Anterior cingulate cortex (tissue), 58 donors: ENCODE data around the gene ANO8.

Source experiments
- DNase-seq, 58 donors: peaks; one replicate each; lab custom pipeline; 2025; lab: John Stamatoyannopoulos, UW

The ANO8 gene

GRCh38 chr19:17347361-17347760 lies 12.7 kb upstream of the ANO8 start:
- no peak for DNase-seq

DNA sequence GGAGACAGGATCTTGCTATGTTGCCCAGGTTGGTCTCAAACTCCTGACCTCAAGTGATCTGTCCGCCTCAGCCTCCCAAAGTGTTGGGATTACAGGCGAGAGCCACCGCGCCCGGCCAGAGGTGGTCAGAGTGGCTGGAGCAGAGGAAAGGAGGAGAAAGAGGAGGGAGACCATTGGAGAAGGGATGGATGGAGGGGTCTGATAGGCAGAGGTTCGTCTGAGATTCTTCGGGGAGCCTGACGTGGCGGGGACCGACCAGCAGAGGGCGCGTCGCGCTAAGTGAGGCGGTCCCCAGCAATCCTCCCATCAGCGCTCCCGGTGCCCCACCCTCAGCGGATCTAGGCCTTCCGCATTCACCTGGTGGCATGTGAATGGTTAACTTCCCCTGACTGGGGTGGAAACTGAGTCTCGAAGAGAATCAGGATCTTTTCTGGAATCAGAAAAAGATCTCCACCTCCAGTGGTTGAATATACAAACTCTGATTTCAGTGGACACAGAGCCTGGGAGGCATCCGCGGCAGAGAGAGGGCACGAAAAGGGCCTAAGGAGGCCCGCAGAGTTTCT lies 11.5 kb upstream of the ANO8 start:
- peak in 51 of 58 donors; percentile 7 to 84 (median 38) for DNase-seq

GRCh38 chr19:17341845-17342244 lies 7.2 kb upstream of the ANO8 start:
- no peak for DNase-seq

- DNase-seq: no peak
Observed at GRCh38 chr19:17341386-17341785, 6.7 kb upstream of the ANO8 start.

DNA sequence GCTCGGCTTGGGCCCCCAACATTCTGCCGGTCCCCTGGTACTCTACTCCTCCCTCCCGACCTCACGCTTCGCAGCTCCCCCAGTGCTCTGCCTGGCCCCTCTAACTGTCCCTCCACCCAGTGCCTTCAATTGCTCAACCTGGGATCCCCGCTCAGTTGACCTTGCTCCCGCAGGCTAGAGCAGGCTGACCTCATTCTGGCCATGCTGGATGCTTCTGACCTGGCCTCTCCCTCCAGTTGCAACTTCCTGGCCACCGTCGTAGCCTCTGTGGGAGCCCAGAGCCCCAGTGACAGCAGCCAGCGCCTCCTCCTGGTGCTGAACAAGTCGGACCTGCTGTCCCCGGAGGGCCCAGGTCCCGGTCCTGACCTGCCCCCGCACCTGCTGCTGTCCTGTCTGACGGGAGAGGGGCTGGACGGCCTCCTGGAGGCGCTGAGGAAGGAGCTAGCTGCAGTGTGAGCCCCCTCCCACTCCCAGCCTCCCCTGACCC lies 6.3 kb upstream of the ANO8 start:
- DNase-seq: no peak

- DNase-seq: no peak
Observed at GRCh38 chr19:17340302-17340870, 5.7 kb upstream of the ANO8 start.

DNA sequence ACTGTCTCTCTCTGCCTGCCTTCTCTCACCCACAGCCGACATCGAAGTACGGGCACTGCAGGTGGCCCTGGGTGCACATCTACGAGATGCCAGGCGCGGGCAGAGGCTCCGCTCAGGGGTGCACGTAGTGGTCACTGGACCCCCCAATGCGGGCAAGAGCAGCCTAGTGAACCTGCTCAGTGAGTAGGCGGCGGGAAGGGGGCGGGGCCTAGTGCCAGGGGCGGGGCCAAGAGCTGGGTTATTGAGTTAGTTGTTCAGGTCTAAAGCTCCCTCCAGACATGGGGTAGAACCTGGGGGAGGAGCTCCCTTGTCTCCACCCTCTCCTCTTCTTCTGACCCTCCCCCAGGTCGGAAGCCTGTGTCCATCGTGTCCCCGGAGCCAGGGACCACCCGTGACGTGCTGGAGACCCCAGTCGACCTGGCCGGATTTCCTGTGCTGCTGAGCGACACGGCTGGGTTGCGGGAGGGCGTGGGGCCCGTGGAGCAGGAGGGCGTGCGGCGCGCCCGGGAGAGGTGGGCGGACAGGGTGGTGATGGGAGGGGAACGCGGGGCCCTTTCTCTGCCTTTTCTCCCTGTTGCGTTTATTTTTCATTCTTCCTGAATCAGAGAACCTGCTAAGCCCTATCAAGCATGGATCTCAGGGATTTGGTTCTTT lies 4.6 kb upstream of the ANO8 start:
- DNase-seq: no peak

- peak in 1 of 58 donors; percentile 23 for DNase-seq
Observed at GRCh38 chr19:17338433-17339078, 3.9 kb upstream of the ANO8 start.

DNA sequence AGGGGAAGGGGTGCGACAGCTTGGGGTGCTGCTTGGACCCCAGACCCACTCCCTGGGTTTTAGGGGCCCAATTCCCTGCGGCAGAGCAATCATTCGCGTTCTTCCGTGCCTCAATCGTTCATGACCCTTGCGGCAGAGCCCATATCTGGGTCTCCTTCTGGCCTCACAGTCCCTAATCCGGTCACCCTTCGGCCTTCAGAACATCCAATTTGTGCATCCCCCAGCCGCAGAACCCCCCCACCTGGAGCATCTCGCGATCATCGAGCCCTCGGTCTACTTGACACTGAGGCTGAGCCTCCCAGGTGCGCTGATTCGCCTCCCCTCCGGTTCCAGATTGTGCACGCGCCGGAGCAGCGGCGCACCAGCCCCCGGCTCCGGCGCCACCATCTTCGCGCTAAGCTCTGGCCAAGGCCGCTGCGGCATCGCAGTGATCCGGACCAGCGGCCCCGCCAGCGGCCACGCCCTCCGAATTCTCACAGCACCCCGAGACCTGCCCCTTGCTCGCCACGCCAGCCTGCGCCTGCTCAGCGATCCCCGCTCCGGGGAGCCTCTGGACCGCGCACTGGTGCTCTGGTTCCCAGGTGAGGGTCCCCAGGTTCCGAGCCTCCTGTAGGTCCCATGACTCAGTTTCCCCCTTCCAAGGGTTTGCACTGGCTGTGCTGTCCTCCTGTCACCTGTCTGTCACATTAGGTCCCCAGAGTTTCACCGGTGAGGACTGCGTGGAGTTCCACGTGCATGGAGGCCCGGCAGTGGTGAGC lies 3.2 kb upstream of the ANO8 start:
- no peak for DNase-seq

DNA sequence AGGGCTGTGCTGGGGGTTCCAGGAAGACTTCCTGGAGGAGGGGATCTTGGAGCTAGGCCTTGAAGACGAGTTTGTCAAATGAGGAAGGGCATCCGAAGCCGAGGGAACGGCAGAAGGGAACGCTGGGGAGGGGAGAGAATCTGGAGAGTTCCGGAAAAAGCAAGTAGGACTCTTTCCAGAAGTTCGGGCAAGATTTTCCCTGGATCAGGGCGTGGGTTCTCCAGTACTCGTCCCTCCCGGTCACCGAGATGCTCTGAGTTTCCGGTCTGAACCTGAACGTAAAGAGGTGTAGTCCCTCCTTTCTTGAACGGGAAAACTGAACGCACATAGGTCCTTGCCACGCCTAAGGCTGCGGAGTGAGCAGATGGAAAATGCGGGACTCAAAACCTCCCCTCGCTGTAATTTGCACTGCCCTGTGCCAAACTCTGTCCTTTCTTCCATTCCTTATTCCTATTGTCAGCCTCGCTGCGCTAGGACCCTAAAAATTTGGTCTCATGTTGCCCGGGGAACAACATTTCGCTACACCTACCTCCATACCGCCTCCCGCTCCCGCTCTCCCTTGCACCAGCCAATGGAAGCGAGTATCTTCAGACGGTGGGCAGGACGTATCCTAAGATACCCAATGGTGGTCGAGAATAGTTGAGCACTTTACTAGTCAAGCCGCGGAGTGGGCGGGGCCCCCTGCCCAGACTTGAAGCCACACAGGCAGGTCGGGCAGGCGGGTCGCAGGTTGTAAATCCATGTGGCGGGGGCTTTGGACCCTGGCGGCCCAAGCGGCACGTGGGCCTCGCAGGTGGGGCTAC lies 2.4 kb upstream of the ANO8 start, which contains the start of gene GTPBP3:
Gene GTPBP3, plus strand, starts transcription at position 682 of the 803 bp plus-strand sequence. Its CDS starts 59 bp downstream, at position 741.
- DNase-seq: peak; percentile 68 to 99 (median 94)

GRCh38 chr19:17335575-17335974 lies 920 bp upstream of the ANO8 start:
- DNase-seq: no peak

DNA sequence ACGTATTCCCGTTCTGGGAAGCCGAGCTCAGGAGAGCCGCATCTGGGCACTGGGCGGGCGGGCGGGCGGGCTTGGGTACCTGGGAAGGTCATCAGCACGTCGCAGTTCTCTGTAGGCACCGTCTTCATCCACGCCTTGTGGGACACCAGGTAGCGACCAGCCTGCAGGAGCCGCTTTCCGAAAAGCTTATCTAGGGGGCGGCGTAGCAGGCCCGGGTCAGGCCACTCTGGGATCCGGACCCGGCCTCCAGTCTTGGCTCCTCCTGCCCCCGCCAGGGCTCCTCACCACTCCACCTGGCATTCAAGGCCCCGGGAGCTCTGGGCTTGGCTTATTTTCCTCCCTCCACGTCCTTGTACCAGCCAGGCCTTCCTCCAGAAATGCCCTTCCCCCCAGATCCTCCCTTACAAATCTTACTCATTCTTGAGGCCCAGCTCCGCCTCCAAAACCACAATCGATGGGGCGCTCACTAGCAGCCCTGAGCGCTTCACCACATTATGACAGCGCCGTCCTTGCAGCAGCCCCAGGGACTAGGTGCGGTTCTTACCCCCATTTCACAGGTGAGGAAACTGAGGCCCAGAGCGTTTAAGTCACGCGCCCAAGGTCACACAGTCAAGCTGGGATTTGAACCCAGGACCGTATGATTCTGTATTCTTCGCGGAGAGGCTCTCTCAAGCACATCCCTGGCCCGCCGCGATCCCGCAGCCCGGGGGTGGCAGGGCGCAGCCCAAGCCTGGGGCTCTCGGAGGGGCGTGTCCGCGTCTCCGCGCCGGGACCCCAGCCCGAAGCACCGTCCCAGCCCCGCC lies 843 bp downstream of the ANO8 start:
- DNase-seq: peak in 18 of 58 donors; percentile 14 to 49 (median 30)

- peak in 30 of 58 donors; percentile 11 to 69 (median 42) for DNase-seq
Observed at GRCh38 chr19:17332677-17333581, 1.7 kb downstream of the ANO8 start.

DNA sequence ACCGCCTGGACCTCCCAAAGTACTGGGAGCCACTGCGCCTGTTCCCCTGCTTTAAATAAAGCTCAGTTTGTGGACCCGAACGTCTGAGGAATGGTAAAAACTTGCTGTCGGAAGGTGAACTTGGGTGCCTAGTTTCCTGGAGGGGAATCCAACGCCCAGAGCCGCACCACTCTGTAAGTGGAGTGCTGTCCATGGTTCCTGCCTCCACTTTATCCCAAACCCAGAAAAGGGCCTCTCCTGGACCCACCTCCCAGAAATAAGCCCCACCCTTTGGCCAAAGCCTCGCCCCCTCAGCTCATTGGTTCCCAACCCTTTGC lies 2.3 kb downstream of the ANO8 start:
- no peak for DNase-seq

DNA sequence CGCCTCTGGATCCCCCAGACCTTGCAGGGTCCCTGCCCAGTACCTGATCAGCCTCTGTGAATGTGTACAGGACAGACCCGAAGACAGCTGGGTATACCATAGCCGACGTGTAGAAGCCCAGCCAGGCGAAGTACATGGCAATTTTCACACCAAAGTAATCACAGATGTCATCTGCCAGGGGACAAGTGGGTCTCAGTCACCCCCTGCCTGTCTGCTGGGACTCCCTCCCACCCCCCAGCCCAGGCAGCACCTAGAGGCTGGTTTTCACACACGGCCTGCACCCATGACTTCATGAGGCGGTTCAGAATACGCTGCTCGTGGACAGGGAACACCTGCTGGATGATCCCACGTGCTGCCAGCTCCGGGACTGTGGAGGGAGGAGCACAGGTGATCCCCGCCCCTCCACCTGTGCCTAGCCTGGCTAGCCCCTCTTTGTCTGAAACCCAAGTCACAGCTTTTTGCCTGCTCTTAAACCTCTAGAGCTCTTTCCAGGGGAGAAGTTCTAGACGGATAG lies 3.6 kb downstream of the ANO8 start:
- no peak for DNase-seq

- DNase-seq: no peak
Observed at GRCh38 chr19:17330262-17331044, 4.2 kb downstream of the ANO8 start.
